Duodenal mucosa (tissue), 2 donors: ENCODE measurements around the gene CAMK1D.
"Not testable (repeated sequence)": the region's sequence is repeated elsewhere in the genome, so short reads cannot be mapped to it uniquely, and the experiment has no call there.

Experiments
- H3K27ac ChIP-seq: one replicate; pipeline ENCODE4 v1.7.0; 2013; ENCODE audit warnings: low read depth, low read length
- H3K27me3 ChIP-seq, 2 donors: one replicate each; pipeline ENCODE4 v1.7.0; 2013; ENCODE audit warnings: low read length in 2 of 2, control low read depth in 1 of 2; ENCODE audit not compliant: insufficient read depth in 2 of 2, control insufficient read depth in 1 of 2
- H3K36me3 ChIP-seq, 2 donors: one replicate each; pipeline ENCODE4 v1.7.0; 2013; ENCODE audit warnings: low read length in 2 of 2, control low read depth in 1 of 2; ENCODE audit not compliant: insufficient read depth in 2 of 2, control insufficient read depth in 1 of 2
- H3K4me1 ChIP-seq, 2 donors: one replicate each; pipeline ENCODE4 v1.7.0; 2013; ENCODE audit warnings: low read length in 2 of 2, control low read depth in 1 of 2; ENCODE audit not compliant: insufficient read depth in 2 of 2, control insufficient read depth in 1 of 2
- H3K4me3 ChIP-seq, 2 donors: one replicate each; pipeline ENCODE4 v1.7.0; 2013; ENCODE audit warnings: low read length in 2 of 2, low read depth in 1 of 2
- H3K9ac ChIP-seq, 2 donors: one replicate each; pipeline ENCODE4 v1.7.0; 2013; ENCODE audit warnings: low read length in 2 of 2, low read depth in 1 of 2
- H3K9me3 ChIP-seq, 2 donors: one replicate each; pipeline ENCODE4 v1.7.0; 2013; ENCODE audit warnings: low read length in 2 of 2, control low read depth in 1 of 2; ENCODE audit not compliant: control insufficient read depth in 1 of 2

Gene CAMK1D

DNA sequence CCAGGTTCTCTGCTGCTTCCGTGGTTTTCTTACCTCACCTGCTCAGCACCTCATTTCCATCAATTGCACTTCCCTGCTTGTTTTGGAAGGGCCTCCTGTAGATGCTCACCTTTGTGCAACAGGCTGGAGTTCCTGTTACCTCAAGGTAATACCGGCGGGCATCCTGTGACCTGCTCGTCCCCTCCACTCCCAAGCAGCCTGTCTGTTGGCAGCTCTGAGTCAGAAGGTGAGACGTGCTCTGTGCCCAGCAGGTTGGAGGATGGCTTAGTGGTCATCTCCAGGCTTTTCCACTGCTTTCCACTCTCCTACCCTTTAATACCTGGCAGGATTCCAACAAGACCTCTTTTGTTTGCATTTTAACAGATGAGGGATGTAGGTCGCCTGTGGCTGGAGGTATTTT, 86.0 kb downstream of the CAMK1D start:
- Histone ChIP-seq H3K4me3 (no peak overlapping the region), H3K27ac (no peak overlapping the region), H3K4me1 (no peaks in the 10 kb centered on the region), H3K36me3 (no peaks in the 10 kb centered on the region), H3K9ac (no peak overlapping the region), H3K27me3 (no peaks in the 10 kb centered on the region), H3K9me3 (peaks cover 0 to 3% of the 10 kb centered on the region in 2 donors)

DNA sequence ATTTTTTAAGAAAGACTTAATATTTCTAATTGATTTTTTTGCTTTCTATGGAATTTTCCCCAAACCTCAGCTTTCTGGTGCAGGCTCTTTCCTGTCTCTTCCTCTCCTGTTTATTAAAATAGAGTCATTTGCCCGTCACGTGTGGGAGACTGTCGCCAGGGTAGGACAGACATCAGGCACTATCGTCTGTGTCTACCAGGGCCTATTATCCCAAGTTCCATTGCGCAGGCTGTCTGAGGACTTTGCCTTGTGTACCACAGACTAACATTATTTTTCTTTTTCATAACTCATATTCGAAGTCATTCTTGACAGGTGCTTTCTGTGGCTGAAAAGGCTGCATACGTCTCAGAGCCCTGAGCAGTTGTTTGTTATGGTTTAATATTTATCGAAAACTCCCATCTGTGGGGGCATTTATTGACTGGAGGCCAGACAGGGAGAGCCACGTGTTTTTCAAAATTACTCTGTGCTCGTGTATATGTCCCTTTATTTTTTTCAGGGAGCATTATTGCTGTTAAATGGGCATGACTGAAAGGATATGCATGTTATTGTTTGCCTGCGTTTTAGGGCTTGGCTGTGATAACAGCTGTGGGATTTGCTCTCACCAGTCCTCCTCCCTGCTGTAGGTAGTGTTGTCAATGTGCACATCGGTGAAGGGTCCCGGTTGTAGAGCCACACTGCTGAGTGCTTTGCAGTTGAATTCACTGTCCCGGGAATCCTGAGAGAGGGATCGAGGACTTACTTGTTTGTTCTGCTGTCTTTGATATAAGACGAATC, 89.8 kb downstream of the CAMK1D start:
- Histone ChIP-seq H3K4me3 (no peak overlapping the region), H3K4me1 (no peaks in the 10 kb centered on the region), H3K9ac (no peak overlapping the region), H3K27ac (no peak overlapping the region), H3K36me3 (no peaks in the 10 kb centered on the region), H3K27me3 (no peaks in the 10 kb centered on the region), H3K9me3 (peaks cover 0 to 3% of the 10 kb centered on the region in 2 donors)

DNA sequence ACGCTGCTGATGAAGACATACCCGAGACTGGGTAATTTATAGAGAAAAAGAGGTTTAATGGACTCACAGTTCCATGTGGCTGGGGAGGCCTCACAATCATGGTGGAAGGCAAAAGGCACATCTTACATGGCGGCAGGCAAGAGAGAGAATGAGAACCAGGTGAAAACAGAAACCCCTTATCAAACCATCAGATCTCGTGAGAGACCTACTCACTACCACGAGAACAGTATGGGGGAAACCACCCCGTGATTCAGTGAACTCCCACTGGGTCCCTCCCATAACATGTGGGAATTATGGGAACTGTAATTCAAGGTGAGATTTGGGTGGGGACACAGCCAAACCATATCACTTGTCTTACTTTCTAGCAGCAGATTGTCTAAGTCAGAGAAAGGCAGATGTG, 90.4 kb downstream of the CAMK1D start:
- not testable (repeated sequence) for H3K9ac ChIP-seq, H3K36me3 ChIP-seq

DNA sequence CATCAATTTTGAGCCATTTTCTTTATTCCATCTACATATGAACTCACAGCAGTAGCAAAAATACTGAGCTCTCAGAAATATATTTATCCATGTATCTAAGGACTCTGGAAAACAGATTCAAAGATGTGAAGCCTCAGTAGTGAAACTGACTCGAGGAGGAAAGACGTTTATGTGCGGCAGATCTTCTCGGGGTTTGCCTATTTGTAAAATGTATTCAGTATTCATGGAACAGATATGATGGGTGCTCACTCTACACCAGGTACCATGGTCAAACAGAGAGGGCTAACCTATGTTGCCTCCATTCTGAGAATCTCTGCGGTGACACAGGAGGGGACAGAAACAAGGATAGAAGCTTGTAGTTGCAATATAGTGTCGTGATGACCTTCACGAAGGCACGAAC, 93.7 kb downstream of the CAMK1D start:
- peaks cover 0 to 3% of the 10 kb centered on the region in 2 donors for H3K9me3 ChIP-seq
- H3K36me3 ChIP-seq = no peaks in the 10 kb centered on the region
- H3K27me3 ChIP-seq = no peaks in the 10 kb centered on the region
- H3K9ac ChIP-seq = no peak overlapping the region
- H3K4me1 ChIP-seq = no peaks in the 10 kb centered on the region
- no peak overlapping the region for H3K4me3 ChIP-seq
- no peak overlapping the region for H3K27ac ChIP-seq

More for the DNA sequence above, 90.4 kb downstream of the CAMK1D start:
- not testable (repeated sequence) for H3K27me3 ChIP-seq, H3K9me3 ChIP-seq, H3K4me1 ChIP-seq, H3K4me3 ChIP-seq, H3K27ac ChIP-seq

DNA sequence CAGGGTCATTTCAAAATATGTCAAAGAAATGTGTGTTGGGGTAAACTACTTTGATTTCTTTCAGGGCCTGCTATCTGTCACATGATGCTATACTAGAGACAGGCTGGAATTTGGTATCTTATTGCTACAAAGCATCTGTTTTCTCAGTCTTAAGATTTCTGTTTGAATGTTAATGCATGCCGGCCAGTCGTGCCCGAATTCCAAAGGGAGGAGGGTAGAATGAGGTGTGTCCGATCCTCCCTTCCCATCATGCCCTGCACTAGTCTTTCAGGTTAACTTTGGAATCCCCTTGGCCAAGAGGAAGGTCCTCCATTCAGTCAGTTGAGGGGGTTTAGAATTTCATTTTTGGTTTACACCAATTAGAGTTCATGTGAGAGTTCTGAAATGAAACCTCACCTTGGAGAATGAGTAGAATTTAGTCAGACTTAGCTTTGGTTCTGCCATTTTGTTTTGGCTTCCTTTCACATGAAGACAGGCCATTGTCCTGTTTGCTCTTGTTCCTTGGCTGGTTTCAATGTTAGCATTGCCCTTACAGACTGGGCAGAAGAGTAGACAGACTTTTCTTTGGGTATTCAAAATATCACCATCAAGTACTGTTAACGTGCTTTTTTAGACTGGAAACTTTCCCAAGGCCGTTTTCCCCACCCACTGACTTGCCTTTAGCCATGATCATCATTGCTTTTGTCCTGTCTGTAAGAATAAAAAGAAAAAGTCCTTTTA, 95.8 kb downstream of the CAMK1D start:
- no peaks in the 10 kb centered on the region for H3K9me3 ChIP-seq
- no peaks in the 10 kb centered on the region for H3K27me3 ChIP-seq
- no peak overlapping the region for H3K27ac ChIP-seq
- no peak overlapping the region for H3K9ac ChIP-seq
- H3K4me1 ChIP-seq = peaks cover 0 to 5% of the 10 kb centered on the region in 2 donors
- no peak overlapping the region for H3K4me3 ChIP-seq
- no peaks in the 10 kb centered on the region for H3K36me3 ChIP-seq

DNA sequence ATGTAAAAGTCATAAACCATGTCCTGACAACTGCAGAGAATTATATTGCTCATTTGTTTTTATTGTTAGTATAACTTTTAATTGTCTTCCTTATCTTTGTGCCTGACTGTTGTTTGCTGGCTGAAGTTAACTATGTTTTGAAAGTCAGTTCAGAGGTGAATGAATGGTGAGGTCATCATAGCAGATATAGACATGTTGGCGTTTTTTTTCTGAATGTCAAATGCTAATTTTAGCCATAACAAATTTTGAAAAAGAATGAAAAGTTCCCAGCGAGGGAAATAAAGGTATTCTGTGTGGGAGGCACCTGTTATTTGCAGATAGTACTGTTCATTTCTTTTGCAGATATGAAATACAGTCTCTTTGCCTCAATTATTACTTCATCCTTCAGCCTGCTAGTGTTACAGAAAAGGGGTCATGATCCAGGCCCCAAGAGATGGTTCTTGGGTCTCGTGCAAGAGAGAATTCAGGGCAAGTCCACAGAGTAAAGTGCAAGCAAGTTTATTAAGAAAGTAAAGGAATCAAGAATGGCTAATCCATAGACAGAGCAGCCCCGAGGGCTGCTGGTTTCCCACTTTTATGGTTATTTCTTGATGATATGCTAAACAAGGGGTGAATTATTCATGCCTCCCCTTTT, 96.5 kb downstream of the CAMK1D start:
- H3K4me1 ChIP-seq = peaks cover 0 to 5% of the 10 kb centered on the region in 2 donors
- H3K36me3 ChIP-seq = no peaks in the 10 kb centered on the region
- H3K9ac ChIP-seq = no peak overlapping the region
- H3K27me3 ChIP-seq = no peaks in the 10 kb centered on the region
- H3K4me3 ChIP-seq = no peak overlapping the region
- no peak overlapping the region for H3K27ac ChIP-seq
- H3K9me3 ChIP-seq = no peaks in the 10 kb centered on the region

DNA sequence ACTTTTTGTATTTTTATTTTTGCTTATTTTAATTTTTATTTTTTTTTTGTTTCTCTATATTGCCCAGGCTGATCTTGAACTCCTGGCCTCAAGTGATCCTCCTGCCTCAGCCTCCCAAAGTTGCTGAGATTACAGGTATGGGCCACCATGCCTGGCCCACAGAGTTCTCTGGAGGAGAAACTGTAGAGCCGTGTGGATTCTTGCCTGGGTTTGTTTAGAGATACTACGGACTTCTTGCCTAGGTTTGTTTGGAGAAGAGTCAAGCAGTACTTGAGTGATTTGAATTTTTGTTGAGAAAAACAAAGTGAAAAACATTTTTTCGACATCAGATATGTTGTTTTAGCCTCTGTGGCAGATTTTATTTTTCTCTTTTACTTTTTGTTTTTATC, 99.0 kb downstream of the CAMK1D start:
- Histone ChIP-seq H3K27ac (no peak overlapping the region), H3K9ac (no peak overlapping the region), H3K9me3 (no peaks in the 10 kb centered on the region), H3K4me3 (no peak overlapping the region), H3K36me3 (no peaks in the 10 kb centered on the region), H3K27me3 (no peaks in the 10 kb centered on the region), H3K4me1 (peaks cover 0 to 5% of the 10 kb centered on the region in 2 donors)

DNA sequence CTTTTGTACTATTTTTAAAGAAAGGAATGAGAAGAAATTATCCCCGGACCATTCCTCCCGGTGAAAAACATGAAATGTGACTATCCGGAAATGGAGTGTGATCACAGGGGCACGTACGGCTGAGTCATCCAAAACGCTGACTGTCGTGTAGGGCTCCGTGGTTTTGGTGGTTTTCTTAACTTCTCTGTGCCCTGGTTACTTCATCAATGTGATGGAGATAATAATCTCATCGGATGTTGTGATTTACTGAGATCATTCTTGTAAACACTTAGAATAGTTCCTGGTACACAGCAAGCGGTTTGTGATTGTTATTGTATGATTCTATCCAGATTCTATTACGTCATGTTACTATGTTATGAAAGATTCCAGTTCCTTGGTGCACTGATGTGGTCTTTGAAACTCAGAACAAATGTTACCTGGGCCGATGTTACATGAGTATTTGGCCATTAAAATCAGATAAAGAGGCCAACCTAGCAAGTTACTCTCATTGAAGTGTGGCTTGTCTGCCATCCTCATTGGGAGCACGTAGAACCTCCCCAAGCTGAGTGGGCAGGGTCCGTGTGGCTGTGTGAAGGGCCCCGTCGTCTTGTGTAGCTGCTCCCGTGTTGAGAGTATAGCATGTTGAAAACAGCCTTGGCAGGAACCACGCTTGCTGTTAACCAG, 99.5 kb downstream of the CAMK1D start:
- Histone ChIP-seq H3K27ac (peak overlapping the region; percentile 0), H3K36me3 (no peaks in the 10 kb centered on the region), H3K4me1 (peaks cover 0 to 5% of the 10 kb centered on the region in 2 donors), H3K9me3 (no peaks in the 10 kb centered on the region), H3K27me3 (no peaks in the 10 kb centered on the region), H3K9ac (no peak overlapping the region), H3K4me3 (no peak overlapping the region)

DNA sequence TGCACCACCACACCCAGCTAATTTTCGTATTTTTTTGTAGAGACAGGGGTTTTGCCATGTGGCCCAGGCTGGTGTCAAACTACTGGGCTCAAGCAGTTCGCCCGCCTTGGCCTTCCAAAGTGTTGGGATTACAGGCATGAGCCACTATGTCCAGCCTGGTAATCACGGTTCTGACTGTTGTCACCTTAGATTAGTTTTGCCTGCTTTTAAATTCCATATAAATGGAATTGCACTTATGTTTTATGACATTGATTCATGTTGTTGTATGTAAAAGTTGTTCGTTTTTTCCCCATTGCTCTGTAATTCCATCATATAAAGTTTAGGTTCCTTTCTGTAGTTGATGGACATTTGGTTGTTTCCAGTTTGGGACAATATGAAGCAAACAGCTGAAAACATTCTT, 106.0 kb downstream of the CAMK1D start:
- H3K9ac ChIP-seq = no peak overlapping the region
- H3K27ac ChIP-seq = no peak overlapping the region
- peaks cover 0 to 13% of the 10 kb centered on the region in 2 donors for H3K4me1 ChIP-seq
- no peak overlapping the region for H3K4me3 ChIP-seq
- no peaks in the 10 kb centered on the region for H3K27me3 ChIP-seq
- H3K9me3 ChIP-seq = no peaks in the 10 kb centered on the region
- no peaks in the 10 kb centered on the region for H3K36me3 ChIP-seq

DNA sequence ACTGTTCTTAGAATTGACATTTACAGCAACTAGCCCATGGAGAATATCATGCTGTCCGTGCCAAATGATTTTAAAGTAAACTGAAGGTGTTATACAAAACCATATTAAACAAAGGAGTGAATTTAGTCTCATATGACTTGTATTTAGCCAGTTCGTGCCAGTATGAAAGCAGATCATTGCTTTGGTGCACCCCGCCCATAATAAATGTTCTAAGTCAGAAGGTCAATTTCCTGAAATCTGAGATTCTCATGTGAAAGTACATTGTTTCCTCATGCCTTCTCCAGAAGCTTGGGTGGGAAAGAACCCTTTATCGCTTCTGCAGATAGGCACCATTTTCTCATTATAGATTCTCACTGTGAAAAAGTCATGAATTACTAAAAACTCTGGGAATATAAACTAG, 106.4 kb downstream of the CAMK1D start:
- Histone ChIP-seq H3K9me3 (no peaks in the 10 kb centered on the region), H3K4me3 (no peak overlapping the region), H3K27ac (no peak overlapping the region), H3K9ac (no peak overlapping the region), H3K27me3 (no peaks in the 10 kb centered on the region), H3K36me3 (no peaks in the 10 kb centered on the region), H3K4me1 (peaks cover 0 to 13% of the 10 kb centered on the region in 2 donors)
